HEK293T (cell line): ENCODE measurements around the gene EXD3.

Experiments
- CTCF ChIA-PET: fragments of 350-600 bp; formaldehyde crosslinking; extraction: SDS; loops from one replicate; lab custom pipeline; 2021; ENCODE audit warnings: antibody characterized with exemption, inconsistent platforms; lab: Yijun Ruan, JAX
- POLR2A ChIA-PET: fragments of 350-600 bp; formaldehyde crosslinking; extraction: SDS; loops from one replicate; lab custom pipeline; 2020; ENCODE audit warnings: antibody characterized with exemption, inconsistent platforms; lab: Yijun Ruan, JAX
- DNase-seq: peaks from one replicate; pipeline ENCODE4 v3.0.0; 2012; ENCODE audit warnings: mixed read lengths; ENCODE audit errors: extremely low spot score
- ARNT ChIP-seq: fragments of 450-650 bp; IDR thresholded peaks from 2 replicates; pipeline ENCODE4 v1.6.1; 2017; ENCODE audit warnings: mild to moderate bottlenecking
- BHLHE40 ChIP-seq: fragments of 450-650 bp; IDR thresholded peaks from 2 replicates; pipeline ENCODE4 v1.6.1; 2016; ENCODE audit warnings: mild to moderate bottlenecking, moderate library complexity, borderline replicate concordance
- CTBP1 ChIP-seq: fragments of 450-650 bp; IDR thresholded peaks from 2 replicates; pipeline ENCODE4 v1.6.1; 2016; ENCODE audit warnings: borderline replicate concordance
- ELF4 ChIP-seq: fragments of 450-650 bp; IDR thresholded peaks from 2 replicates; pipeline ENCODE4 v1.6.1; 2017; ENCODE audit warnings: antibody characterized with exemption
- FOXA1 ChIP-seq: fragments of 450-650 bp; IDR thresholded peaks from 2 replicates; pipeline ENCODE4 v1.6.1; 2016; ENCODE audit warnings: mild to moderate bottlenecking
- FOXK2 ChIP-seq: fragments of 450-650 bp; IDR thresholded peaks from 2 replicates; pipeline ENCODE4 v1.6.1; 2016; ENCODE audit warnings: mild to moderate bottlenecking
- FOXM1 ChIP-seq: fragments of 450-650 bp; IDR thresholded peaks from 2 replicates; pipeline ENCODE4 v1.6.1; 2017; ENCODE audit warnings: mild to moderate bottlenecking, borderline replicate concordance
- HDGF ChIP-seq: fragments of 450-650 bp; IDR thresholded peaks from 2 replicates; pipeline ENCODE4 v1.6.1; 2017; ENCODE audit warnings: antibody characterized with exemption, borderline replicate concordance
- L3MBTL2 ChIP-seq: fragments of 450-650 bp; conservative IDR thresholded peaks from 2 replicates; pipeline ENCODE4 v1.6.1; 2016; ENCODE audit warnings: mild to moderate bottlenecking
- LEF1 ChIP-seq: fragments of 450-650 bp; IDR thresholded peaks from 2 replicates; pipeline ENCODE4 v1.6.1; 2017; ENCODE audit warnings: mild to moderate bottlenecking, borderline replicate concordance
- NFRKB ChIP-seq: fragments of 450-650 bp; IDR thresholded peaks from 2 replicates; pipeline ENCODE4 v1.6.1; 2016; ENCODE audit warnings: mild to moderate bottlenecking, moderate library complexity
- PKNOX1 ChIP-seq: fragments of 450-650 bp; IDR thresholded peaks from 2 replicates; pipeline ENCODE4 v1.6.1; 2016
- SP1 ChIP-seq: fragments of 450-650 bp; IDR thresholded peaks from 2 replicates; pipeline ENCODE4 v1.6.1; 2017
- SUZ12 ChIP-seq: fragments of 450-650 bp; IDR thresholded peaks from 2 replicates; pipeline ENCODE4 v1.6.1; 2016; ENCODE audit warnings: mild to moderate bottlenecking
- TARDBP ChIP-seq: fragments of 450-650 bp; IDR thresholded peaks from 2 replicates; pipeline ENCODE4 v1.6.1; 2016

Gene EXD3

GRCh38 chr9:137286975-137287383 is 136.0 kb downstream of the EXD3 start:
- CTCF ChIA-PET, result interaction anchor here (0.6 to 1.8 kb wide), 10 partner anchors 10 to 580 kb away, joined by 3 to 8 read pairs (median 5); partner anchors contain the start of gene NRARP
- no peak for TF ChIP-seq ARNT
- TF ChIP-seq L3MBTL2, result peak; percentile 96
- TF ChIP-seq SP1, result no peak
- TF ChIP-seq FOXM1, result no peak
- POLR2A ChIA-PET, result interaction anchor here (1.4 kb wide), 1 partner anchor 172 kb away, joined by 3 read pairs; the partner anchor contains the start of gene NSMF
- peak; percentile 86 for DNase-seq

- POLR2A ChIA-PET, result no interaction called here
- CTCF ChIA-PET, result no interaction called here
- TF ChIP-seq PKNOX1 (0 out of 2 replicates have a peak, but pooled peaks have one; percentile 9), BHLHE40 (no peak), SUZ12 (no peak)
- DNase-seq, result no peak
Measured at GRCh38 chr9:137281345-137282116, 141.4 kb downstream of the EXD3 start.

GRCh38 chr9:137280474-137281344 is 142.3 kb downstream of the EXD3 start:
- POLR2A ChIA-PET, result interaction anchor here (1.0 kb wide), 1 partner anchor 21 kb away, joined by 4 read pairs; the partner anchor contains the start of gene NRARP
- no peak for TF ChIP-seq TARDBP
- TF ChIP-seq ARNT, result no peak
- no peak for TF ChIP-seq FOXA1
- no peak for TF ChIP-seq NFRKB
- no peak for DNase-seq
- CTCF ChIA-PET, result no interaction called here

GRCh38 chr9:137279741-137280473 is 143.1 kb downstream of the EXD3 start:
- ChIA-PET POLR2A (interaction anchor here (1.0 kb wide), 1 partner anchor 22 kb away, joined by 4 read pairs; the partner anchor contains the start of gene NRARP), CTCF (no interaction called here)
- no peak for DNase-seq
- TF ChIP-seq HDGF (no peak), CTBP1 (no peak), SP1 (no peak), FOXA1 (no peak), SUZ12 (no peak), LEF1 (no peak), FOXK2 (no peak), FOXM1 (no peak), ARNT (no peak), PKNOX1 (no peak)

- POLR2A ChIA-PET, result no interaction called here
- TF ChIP-seq TARDBP (no peak), ELF4 (no peak), FOXA1 (no peak), CTBP1 (no peak), LEF1 (no peak), NFRKB (no peak)
Measured at GRCh38 chr9:137278721-137279711, 143.9 kb downstream of the EXD3 start.

GRCh38 chr9:137278061-137278701 is 144.8 kb downstream of the EXD3 start:
- ChIA-PET CTCF (no interaction called here), POLR2A (no interaction called here)
- TF ChIP-seq CTBP1, result no peak
- DNase-seq, result no peak

More at GRCh38 chr9:137278721-137279711, 143.9 kb downstream of the EXD3 start:
- CTCF ChIA-PET, result no interaction called here
- DNase-seq, result no peak
